A549 (cell line): ENCODE measurements around the gene SVIL.

Experiments used
- ELK1 ChIP-seq: fragments of 150-350 bp; IDR thresholded peaks from 2 replicates; pipeline ENCODE4 v1.6.1; 2014; ENCODE audit warnings: low read depth, mild to moderate bottlenecking, low read length
- ESRRA ChIP-seq: fragments of 150-350 bp; IDR thresholded peaks from 2 replicates; pipeline ENCODE4 v1.6.1; 2014; ENCODE audit warnings: mild to moderate bottlenecking, low read length, borderline replicate concordance
- NR3C1 ChIP-seq: fragments of >200 bp; sonication (Bioruptor Twin); formaldehyde crosslinking; IDR thresholded peaks from 3 replicates; pipeline ENCODE4 v1.6.1; 2017
- POLR2AphosphoS2 ChIP-seq: conservative IDR thresholded peaks from 2 replicates; pipeline ENCODE4 v1.6.1; 2012; ENCODE audit warnings: low read length, improper control_type of control experiment, inconsistent platforms
- RNF2 ChIP-seq: fragments of 200-600 bp; sonication (generic); IDR thresholded peaks from 2 replicates; pipeline ENCODE4 v1.6.1; 2016; ENCODE audit warnings: low read depth, mild to moderate bottlenecking, antibody characterized with exemption, moderate library complexity, borderline replicate concordance

GRCh38 chr10:29635711-29636144 is 957 bp upstream of the SVIL start:
- TF ChIP-seq ESRRA (no peak), POLR2AphosphoS2 (no peak), ELK1 (no peak), RNF2 (no peak), NR3C1 (no peak)
